Peyer's patch (tissue), 4 donors: Measurements from ENCODE around the gene ESYT2.

Source experiments
- POLR2A ChIP-seq, 2 donors: fragments of 450-650 bp; IDR thresholded peaks; one replicate each; pipeline ENCODE4 v1.5.1; 2017; ENCODE audit warnings: antibody characterized with exemption in 2 of 2, mild to moderate bottlenecking in 2 of 2, moderate library complexity in 2 of 2
- TF ChIP-seq, protein P1 (sequence below), 6 experiments: fragments of 450-650 bp in 4 of 6; fragments of 200-600 bp in 2 of 6; sonication (generic) in 1 of 6; IDR thresholded peaks; one replicate each; pipeline ENCODE4 v1.5.1; 2017 to 2019; ENCODE audit warnings: antibody characterized with exemption in 6 of 6, mild to moderate bottlenecking in 3 of 6, moderate library complexity in 1 of 6

DNA sequence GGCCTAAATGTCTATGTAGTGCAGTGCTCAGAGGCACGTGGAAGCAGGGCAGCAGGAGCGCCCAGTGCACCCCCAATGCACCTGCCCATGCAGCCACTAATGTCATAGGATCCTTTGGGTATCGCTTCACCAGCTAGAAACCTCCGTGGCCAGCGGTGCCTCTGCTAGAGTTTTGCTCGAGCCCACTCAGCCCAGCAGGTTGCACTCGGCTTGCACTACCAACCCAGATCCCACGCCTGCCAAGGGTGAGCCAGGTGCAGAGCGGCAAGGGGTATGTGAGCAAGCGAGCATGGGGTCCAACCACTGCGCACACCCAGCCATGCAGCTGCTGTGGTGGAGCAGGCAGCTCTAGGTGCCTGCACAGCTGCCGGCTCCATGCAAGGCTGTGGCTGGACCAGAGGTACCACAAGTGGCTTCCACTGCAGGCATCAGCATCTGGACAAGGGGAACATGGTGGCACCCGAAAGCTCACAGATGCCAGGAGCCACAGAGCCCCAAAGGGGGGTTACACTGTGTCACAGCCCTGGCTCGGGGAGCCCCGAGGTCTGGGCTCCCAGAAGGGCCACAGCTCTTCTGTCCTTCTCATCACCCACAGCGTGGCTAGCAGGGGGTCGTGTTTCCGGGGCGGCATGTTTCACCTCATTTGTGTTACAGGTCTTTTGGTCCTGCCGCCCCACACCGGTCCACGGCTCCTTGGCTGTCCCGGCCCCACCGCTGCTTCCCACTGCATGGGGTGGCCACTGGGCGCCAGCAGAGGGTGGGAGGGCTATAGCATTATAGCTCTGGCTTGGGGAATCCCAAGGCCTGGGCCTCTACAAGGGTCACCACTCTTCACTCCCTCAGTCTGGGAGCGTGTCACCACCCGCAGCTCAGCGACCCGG is 122.4 kb downstream of the ESYT2 start:
- TF ChIP-seq, protein P1, sequence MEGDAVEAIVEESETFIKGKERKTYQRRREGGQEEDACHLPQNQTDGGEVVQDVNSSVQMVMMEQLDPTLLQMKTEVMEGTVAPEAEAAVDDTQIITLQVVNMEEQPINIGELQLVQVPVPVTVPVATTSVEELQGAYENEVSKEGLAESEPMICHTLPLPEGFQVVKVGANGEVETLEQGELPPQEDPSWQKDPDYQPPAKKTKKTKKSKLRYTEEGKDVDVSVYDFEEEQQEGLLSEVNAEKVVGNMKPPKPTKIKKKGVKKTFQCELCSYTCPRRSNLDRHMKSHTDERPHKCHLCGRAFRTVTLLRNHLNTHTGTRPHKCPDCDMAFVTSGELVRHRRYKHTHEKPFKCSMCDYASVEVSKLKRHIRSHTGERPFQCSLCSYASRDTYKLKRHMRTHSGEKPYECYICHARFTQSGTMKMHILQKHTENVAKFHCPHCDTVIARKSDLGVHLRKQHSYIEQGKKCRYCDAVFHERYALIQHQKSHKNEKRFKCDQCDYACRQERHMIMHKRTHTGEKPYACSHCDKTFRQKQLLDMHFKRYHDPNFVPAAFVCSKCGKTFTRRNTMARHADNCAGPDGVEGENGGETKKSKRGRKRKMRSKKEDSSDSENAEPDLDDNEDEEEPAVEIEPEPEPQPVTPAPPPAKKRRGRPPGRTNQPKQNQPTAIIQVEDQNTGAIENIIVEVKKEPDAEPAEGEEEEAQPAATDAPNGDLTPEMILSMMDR (IDR thresholded peaks at IDR 0.05), result no peak
- TF ChIP-seq POLR2A (IDR thresholded peaks at IDR 0.05), result no peak
